PFSK-1 (cell line): ENCODE data around the gene DCLK3.

Experiments used
- FOXP2 ChIP-seq: optimal IDR thresholded peaks from 2 replicates; pipeline ENCODE3; 2011; ENCODE audit warnings: borderline replicate concordance, control low read depth, inconsistent platforms; ENCODE audit not compliant: insufficient read depth; ENCODE audit errors: extremely low read length, extremely low read depth
- POLR2AphosphoS5 ChIP-seq: IDR thresholded peaks from 2 replicates; pipeline ENCODE4 v1.6.1; 2012; ENCODE audit warnings: low read depth, mild to moderate bottlenecking, control low read depth, low read length, moderate library complexity
- SIN3A ChIP-seq: IDR thresholded peaks from 2 replicates; pipeline ENCODE4 v1.6.1; 2012; ENCODE audit warnings: mild to moderate bottlenecking, low read length, moderate library complexity, borderline replicate concordance; ENCODE audit not compliant: insufficient read depth
- TAF1 ChIP-seq: IDR thresholded peaks from 2 replicates; pipeline ENCODE4 v1.6.1; 2012; ENCODE audit warnings: low read length, control low read depth, borderline replicate concordance; ENCODE audit not compliant: insufficient read depth
- TF ChIP-seq, protein P1 (sequence below), 2 experiments: IDR thresholded peaks; 2 replicates each; pipeline versions ENCODE4 v1.6.1 to v1.8.0; 2011 to 2012; ENCODE audit warnings: low read depth in 2 of 2, low read length in 2 of 2, control low read depth in 1 of 2, inconsistent platforms in 1 of 2, mild to moderate bottlenecking in 1 of 2, moderate library complexity in 1 of 2; ENCODE audit not compliant: insufficient read depth in 1 of 2

The DCLK3 gene

DNA sequence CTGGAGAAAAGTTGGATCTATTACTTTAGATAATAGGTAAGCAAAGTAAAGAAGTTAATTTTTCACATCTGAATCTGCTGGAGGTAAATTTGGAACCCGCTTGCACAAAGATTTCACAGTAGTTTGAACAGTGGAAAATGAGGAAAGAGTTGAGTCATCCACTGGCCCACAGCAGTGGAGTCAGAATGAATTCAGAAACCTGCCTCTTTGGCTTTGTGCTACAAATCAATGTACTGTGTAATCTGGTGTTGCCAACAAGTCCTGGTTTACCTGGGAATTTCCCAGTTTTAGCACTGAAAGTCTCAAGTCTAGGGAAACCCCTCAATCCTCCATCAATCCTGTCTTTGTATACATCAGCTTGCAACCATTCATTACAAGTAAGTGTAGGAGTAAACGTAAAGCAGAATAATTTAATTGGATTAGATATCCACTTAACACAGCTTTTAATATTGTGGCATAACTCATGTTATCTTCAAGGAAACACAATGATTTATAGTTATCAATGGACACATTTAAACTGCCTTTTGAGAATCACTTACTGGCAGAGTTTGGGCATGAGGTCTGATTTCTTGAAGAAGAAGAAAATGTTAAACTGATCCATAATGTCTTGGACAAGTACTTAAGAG lies 100.6 kb downstream of the DCLK3 start:
- TF ChIP-seq POLR2AphosphoS5, result no peak
- no peak for TF ChIP-seq TAF1
- TF ChIP-seq SIN3A, result no peak
- no peak for TF ChIP-seq FOXP2
- TF ChIP-seq, protein P1, sequence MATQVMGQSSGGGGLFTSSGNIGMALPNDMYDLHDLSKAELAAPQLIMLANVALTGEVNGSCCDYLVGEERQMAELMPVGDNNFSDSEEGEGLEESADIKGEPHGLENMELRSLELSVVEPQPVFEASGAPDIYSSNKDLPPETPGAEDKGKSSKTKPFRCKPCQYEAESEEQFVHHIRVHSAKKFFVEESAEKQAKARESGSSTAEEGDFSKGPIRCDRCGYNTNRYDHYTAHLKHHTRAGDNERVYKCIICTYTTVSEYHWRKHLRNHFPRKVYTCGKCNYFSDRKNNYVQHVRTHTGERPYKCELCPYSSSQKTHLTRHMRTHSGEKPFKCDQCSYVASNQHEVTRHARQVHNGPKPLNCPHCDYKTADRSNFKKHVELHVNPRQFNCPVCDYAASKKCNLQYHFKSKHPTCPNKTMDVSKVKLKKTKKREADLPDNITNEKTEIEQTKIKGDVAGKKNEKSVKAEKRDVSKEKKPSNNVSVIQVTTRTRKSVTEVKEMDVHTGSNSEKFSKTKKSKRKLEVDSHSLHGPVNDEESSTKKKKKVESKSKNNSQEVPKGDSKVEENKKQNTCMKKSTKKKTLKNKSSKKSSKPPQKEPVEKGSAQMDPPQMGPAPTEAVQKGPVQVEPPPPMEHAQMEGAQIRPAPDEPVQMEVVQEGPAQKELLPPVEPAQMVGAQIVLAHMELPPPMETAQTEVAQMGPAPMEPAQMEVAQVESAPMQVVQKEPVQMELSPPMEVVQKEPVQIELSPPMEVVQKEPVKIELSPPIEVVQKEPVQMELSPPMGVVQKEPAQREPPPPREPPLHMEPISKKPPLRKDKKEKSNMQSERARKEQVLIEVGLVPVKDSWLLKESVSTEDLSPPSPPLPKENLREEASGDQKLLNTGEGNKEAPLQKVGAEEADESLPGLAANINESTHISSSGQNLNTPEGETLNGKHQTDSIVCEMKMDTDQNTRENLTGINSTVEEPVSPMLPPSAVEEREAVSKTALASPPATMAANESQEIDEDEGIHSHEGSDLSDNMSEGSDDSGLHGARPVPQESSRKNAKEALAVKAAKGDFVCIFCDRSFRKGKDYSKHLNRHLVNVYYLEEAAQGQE (IDR thresholded peaks at IDR 0.05; ENCODE audit: insufficient read depth in 1 of 2, low read depth in 2 of 2, low read length in 2 of 2), result no peak

DNA sequence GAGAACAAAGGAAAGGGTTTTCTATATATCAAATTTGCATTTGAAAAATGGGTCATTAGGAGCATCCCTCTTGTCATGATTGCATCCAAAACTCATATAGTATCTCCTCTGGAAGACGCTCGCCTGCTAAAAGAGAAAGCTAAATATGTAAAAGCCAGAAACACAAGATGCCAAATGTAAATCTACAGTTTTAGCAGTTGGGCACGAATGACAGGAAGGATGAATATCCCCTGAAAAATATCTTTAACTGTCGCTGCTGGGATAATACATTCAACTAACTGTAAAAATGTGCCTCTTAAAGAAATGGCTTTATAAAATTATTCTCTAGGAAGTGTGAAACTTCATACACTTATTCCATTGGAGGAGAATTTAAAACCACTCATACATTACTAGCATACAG lies 101.7 kb downstream of the DCLK3 start:
- TF ChIP-seq TAF1 (no peak), SIN3A (no peak), FOXP2 (no peak), POLR2AphosphoS5 (no peak)
- TF ChIP-seq, protein P1 (IDR thresholded peaks at IDR 0.05; ENCODE audit: insufficient read depth in 1 of 2, low read depth in 2 of 2, low read length in 2 of 2), result no peak
